HG02642 (cell line): ENCODE data around the gene TADA3.

Experiments
- ATAC-seq: cut with Tn5 transposase; IDR thresholded peaks from one replicate; pipeline ENCODE4 v1.9.1; 2021; ENCODE audit warnings: mild to moderate bottlenecking; ENCODE audit not compliant: unreplicated experiment, poor library complexity

Gene TADA3

GRCh38 chr3:9810433-9810770 is 18.1 kb upstream of the TADA3 start:
- no peak for ATAC-seq

- peak; percentile 55 for ATAC-seq
Measured at GRCh38 chr3:9809615-9810432, 17.6 kb upstream of the TADA3 start, which contains the start of gene TTLL3. Gene TTLL3 (plus strand): TSS chr3:9810262. CDS start chr3:9810662, 400 bp downstream.

- no peak for ATAC-seq
Measured at GRCh38 chr3:9809239-9809614, 17.0 kb upstream of the TADA3 start.

- ATAC-seq: peak; percentile 45
Measured at GRCh38 chr3:9808345-9809037, 16.2 kb upstream of the TADA3 start.

DNA sequence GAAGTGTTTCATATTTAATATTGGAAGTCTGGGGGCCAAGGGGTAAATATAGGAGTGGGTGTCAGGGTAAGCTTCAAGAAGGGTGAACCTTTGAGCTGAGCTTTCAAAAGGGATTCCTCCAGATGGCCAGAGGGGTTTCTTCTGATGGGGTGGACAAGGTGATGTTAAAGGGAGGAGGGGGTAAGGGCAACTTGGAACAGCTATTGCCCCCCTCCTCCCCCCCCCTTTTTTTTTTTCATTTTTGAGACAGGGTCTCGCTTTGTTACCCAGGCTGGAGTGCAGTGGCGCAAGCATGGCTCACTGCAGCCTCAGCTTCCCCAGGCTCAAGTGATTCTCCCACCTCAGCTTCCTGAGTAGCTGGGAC is 15.7 kb upstream of the TADA3 start:
- no peak for ATAC-seq

- no peak for ATAC-seq
Measured at GRCh38 chr3:9806688-9807589, 14.7 kb upstream of the TADA3 start.

DNA sequence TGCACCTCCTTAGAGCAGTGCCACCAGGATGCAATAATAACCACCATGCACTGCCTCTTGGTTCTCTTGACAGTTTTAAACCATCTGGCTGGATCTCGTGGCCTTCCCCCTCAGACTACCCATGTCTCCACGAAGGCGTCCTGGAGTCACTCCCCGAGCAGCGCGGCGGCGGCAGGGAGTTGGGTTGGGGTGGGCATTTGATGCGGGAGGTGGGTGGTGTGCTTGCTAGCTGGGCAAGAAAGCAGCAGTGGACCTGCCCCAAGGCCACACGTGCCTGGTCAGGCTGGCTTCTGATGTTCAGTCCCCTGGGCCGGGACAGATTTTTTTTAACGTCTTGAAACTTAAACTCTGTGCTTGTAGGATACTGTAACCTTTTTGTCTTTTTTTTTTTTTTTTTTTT is 13.9 kb upstream of the TADA3 start:
- ATAC-seq: no peak

GRCh38 chr3:9804996-9805395 is 12.7 kb upstream of the TADA3 start:
- ATAC-seq: no peak

DNA sequence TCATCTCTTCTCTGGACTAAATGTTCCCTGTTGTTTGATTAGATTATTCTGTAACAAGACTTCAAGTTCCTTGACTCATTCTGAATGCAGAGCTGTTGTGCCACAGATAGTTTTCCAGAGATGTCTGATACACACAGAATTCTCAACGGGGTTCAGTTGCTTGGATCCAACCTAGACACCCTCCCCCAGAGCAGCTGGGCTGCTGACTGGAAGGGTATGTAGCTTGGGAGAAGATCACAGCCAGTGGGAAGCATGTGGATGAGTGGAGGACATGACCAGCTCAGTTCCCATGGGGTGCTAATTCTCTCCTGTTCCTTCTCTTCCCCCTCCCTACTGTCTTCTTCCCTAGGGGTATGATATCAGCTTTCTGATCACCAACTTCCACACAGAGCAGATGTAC is 11.2 kb upstream of the TADA3 start:
- ATAC-seq: no peak

GRCh38 chr3:9800529-9800928 is 8.3 kb upstream of the TADA3 start:
- no peak for ATAC-seq

DNA sequence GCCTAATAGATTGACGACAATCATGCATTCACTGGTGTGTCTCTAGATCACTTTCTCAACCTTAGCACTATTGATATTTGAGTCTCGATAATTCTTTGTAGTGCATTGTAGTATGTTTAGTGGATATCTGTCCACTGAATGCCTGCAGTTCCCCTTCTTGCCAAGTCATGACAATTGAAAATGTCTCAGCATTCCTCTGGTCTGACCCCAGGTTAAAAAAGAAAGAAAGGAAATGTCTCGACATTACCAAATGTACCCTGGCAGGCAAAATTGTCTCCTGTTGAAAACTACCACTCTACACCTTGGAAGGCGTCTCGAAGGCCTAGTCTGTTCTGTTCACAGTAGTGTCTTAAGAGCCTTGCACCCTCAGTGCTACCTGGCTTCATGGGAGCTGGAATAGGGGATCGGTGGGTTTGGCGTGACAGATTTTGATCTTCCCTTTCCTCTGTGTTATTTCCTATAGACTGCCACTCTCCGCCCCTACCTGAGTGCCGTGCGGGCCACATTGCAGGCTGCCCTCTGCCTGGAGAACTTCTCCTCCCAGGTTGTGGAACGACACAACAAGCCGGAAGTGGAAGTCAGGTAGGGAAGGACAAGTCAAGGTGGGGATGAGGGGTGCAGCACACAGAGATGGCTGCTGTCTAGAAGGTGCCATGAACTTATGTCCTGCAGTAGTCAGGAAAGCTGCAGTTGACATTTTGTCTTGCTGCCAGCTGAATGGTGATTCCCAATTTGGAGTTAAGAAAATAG is 5.1 kb upstream of the TADA3 start:
- no peak for ATAC-seq

DNA sequence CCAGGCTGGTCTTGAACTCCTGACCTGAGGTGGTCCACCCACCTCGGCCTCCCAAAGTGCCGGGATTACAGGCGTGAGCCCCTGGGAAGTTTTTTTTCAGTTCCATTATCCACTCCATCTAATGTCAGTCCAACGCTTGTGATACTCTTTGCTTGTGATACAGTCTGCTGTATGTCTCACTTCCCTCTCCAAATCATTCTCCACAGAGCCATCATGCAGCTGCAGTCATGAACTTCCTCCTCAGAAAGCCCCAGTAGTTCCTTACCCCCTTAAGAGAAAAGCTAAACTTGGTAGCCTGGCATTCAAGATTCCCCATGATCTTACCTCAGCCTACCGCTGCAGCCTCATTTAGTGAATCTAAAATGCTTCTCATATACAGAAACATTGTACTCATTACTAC is 2.9 kb upstream of the TADA3 start:
- ATAC-seq: peak; percentile 16

DNA sequence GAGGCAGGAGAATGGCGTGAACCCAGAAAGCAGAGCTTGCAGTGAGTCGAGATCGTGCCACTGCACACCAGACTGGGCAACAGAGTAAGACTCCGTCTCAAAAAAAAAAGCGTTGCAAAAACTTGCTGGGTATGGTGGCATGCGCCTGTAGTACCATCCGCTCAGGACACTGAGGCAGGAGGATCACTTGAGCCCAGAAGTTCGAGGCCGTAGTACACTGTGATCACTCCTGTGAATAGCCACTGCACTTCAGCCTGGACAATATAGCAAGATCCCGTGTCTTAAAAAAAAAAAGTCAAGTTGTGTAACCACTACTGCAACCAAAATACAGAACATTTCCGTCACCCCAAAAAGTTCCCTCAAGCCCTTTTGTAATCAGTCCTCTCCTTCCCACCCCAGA is 2.1 kb upstream of the TADA3 start:
- ATAC-seq: no peak

- ATAC-seq: no peak
Measured at GRCh38 chr3:9793161-9793781, 998 bp upstream of the TADA3 start.

DNA sequence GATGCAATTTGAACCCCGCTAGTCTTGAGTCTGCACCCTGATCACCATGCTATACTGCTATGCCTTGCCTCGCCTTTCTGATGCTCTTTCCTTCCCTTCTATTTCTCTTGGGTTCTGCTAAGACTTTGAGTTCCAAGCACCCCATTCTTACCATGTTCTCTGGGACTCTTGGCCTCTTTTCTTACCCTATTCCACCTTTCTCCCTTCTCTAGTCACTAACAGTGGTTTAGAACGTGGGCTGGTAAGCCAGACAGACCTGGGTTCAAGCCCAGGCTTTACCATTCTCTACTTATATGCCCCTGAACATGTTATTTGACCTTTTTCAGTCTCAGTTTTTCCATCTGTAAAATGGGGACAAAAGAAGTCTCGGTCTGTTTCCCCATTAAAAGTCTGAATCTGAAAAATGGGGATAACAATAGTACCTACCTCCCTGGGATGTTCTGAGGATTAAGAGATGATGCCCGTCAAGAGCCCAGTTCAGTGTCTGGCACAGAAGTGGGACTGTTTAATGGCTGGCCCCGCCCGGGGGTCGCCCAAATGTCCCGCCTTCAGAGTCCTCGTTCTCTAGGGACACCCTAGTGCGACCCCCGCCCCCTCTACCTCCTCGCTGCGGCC is 376 bp downstream of the TADA3 start:
- ATAC-seq: no peak

DNA sequence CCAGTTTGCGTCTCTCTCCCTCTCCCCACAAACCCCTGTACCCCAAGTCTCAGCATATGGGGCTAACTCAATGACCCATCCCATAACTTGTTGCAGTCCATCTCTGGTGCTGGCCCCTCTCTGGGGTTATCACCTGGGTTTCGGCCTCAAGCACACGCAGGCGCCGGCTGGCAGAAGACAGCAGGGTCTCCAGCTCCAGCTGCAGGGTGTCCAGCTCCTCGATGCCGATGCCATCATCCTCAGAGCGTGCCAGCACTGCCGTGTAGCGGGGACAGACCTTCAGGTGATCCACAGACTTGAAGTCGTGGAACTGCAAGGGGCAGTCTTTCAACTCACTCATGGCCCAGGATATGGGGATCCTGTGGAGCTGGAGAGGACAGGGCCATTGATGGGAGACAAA is 1.1 kb downstream of the TADA3 start:
- no peak for ATAC-seq

DNA sequence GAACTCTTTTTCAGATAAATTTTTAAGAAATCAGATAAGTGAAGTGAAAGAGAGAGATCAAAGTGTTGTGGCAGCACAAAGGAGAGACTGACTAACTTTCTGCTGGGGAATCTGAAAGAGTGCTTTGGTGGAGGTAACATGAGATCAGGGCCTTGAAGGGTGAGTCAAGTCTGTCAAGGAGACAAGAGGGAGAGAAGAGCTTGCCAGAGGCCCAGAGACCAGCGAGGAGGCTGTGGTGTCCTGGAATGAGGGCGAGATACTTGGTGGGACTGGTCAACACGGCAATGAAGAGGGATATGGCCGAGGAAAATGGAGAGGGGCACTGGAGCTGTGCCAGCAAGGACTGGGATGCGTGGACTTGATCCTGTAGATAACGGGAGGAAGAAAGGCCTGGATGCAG is 4.6 kb downstream of the TADA3 start:
- no peak for ATAC-seq

GRCh38 chr3:9786825-9787669 is 5.2 kb downstream of the TADA3 start:
- ATAC-seq: no peak
